GM06990 (cell line): Measurements from ENCODE around the gene UGGT1.

Experiments used
- DNase-seq: peaks from one replicate; pipeline ENCODE4 v3.0.0-alpha.2; 2011; ENCODE audit not compliant: insufficient read length; ENCODE audit errors: extremely low read depth
- H3K27me3 ChIP-seq: replicated peaks from 2 replicates; pipeline ENCODE4 v1.6.0; 2011; ENCODE audit warnings: low read length; ENCODE audit not compliant: control insufficient read depth, insufficient read depth
- H3K36me3 ChIP-seq: 2 replicates; pipeline ENCODE4 v1.5.1; 2011; ENCODE audit warnings: low read length; ENCODE audit not compliant: control insufficient read depth, insufficient read depth
- H3K4me3 ChIP-seq: replicated peaks from 2 replicates; pipeline ENCODE4 v1.5.1; 2011; ENCODE audit warnings: low read depth, mild to moderate bottlenecking, control low read depth, low read length
- TF ChIP-seq, protein P1 (sequence below): IDR thresholded peaks from 2 replicates; pipeline ENCODE4 v1.5.1; 2011; ENCODE audit warnings: low read length, control low read depth, mild to moderate bottlenecking, inconsistent platforms; ENCODE audit not compliant: insufficient read depth, poor library complexity, severe bottlenecking

Gene UGGT1

GRCh38 chr2:128234613-128235012, 143.6 kb downstream of the UGGT1 start:
- no peaks in the 10 kb centered on the region; the same call in 1 of the 2 replicates for H3K27me3 ChIP-seq
- no peaks in the 10 kb centered on the region for H3K36me3 ChIP-seq
- TF ChIP-seq, protein P1, sequence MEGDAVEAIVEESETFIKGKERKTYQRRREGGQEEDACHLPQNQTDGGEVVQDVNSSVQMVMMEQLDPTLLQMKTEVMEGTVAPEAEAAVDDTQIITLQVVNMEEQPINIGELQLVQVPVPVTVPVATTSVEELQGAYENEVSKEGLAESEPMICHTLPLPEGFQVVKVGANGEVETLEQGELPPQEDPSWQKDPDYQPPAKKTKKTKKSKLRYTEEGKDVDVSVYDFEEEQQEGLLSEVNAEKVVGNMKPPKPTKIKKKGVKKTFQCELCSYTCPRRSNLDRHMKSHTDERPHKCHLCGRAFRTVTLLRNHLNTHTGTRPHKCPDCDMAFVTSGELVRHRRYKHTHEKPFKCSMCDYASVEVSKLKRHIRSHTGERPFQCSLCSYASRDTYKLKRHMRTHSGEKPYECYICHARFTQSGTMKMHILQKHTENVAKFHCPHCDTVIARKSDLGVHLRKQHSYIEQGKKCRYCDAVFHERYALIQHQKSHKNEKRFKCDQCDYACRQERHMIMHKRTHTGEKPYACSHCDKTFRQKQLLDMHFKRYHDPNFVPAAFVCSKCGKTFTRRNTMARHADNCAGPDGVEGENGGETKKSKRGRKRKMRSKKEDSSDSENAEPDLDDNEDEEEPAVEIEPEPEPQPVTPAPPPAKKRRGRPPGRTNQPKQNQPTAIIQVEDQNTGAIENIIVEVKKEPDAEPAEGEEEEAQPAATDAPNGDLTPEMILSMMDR: no peak
- no peak for DNase-seq
- no peak overlapping the region for H3K4me3 ChIP-seq

- no peaks in the 10 kb centered on the region for H3K36me3 ChIP-seq
- DNase-seq: no peak
Observed at GRCh38 chr2:128235581-128235980, 144.6 kb downstream of the UGGT1 start.

GRCh38 chr2:128236491-128237035, 145.6 kb downstream of the UGGT1 start:
- Histone ChIP-seq H3K36me3 (no peaks in the 10 kb centered on the region), H3K27me3 (no peaks in the 10 kb centered on the region; the same call in 1 of the 2 replicates), H3K4me3 (no peak overlapping the region)
- TF ChIP-seq, protein P1: no peak
- no peak for DNase-seq

More at GRCh38 chr2:128235581-128235980, 144.6 kb downstream of the UGGT1 start:
- TF ChIP-seq, protein P1: no peak
- Histone ChIP-seq H3K4me3 (no peak overlapping the region), H3K27me3 (no peaks in the 10 kb centered on the region; the same call in 1 of the 2 replicates)

DNA sequence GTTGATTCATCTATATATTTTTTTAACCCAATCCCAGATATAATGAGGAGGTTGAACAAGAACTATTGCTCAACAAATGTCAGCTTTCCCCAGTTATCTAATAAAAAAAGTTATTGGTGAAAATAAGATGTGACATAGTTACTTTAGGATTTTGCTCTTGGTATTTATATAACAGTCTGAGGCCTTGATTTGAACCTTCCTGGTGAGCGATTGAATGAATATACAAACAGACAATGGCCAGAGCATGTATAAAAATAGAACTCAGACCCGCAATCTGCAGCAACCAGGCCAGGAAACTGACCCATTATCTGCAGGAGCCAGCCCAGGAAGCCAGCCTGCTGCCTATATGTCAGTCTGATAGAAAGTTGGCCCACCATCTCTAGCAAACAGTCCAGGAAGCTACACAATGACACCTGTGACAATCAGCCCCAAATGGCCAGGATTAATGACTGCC, 146.1 kb downstream of the UGGT1 start:
- H3K4me3 ChIP-seq: no peak overlapping the region
- H3K27me3 ChIP-seq: no peaks in the 10 kb centered on the region; the same call in 1 of the 2 replicates
- DNase-seq: no peak
- no peaks in the 10 kb centered on the region for H3K36me3 ChIP-seq
- TF ChIP-seq, protein P1: no peak

DNA sequence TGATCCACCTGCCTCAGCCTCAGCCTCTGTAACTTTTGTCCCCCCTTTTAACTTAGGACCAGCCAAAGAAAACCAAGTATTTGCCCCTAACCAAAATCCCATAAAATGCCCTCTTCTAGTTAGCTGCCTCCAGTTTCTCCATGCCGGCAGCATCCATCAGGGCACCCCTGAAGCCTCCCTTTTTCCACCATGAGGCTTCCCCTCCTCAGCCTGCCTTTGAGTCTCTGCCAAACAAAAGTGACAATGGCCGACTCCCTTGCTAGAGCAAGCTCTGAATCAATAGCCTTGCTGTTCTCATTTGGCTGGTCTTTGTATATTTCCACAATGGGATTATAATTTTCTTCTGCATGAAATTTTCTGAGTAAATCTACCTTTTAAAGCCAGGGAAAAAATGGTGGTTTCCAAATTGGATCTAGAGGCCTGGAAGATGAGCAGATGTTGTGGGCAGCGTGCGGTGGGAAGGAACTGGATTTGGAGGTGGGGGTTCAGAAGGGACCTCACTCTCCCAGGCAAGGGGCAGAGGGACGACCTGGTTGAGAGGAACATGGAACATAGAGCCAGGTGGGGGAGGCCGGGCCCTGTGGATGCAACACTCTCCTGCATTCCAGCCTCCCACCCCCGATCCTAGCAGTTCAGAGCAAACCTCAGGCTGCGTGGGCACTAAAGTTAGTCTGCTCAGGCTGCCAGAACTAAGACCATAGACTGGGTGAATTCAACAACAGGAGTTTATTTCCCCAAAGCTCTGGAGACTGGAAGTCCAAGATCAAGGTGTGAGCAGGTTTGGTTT, 147.1 kb downstream of the UGGT1 start:
- TF ChIP-seq, protein P1: no peak
- DNase-seq: no peak
- Histone ChIP-seq H3K4me3 (no peak overlapping the region), H3K27me3 (no peaks in the 10 kb centered on the region; the same call in 1 of the 2 replicates), H3K36me3 (no peaks in the 10 kb centered on the region)
